Calu3 (cell line): ENCODE data around the gene ZBTB7A. TPM values are rescaled to one million over a fixed set of nuclear protein-coding genes. Genes with fewer than 3 reads are reported as not detected.

Source experiments
- BruUV-seq: library from RNA; stranded (reverse); fragments of 400-500 nt; replicated peaks from 2 replicates; lab custom pipeline; 2021; lab: Mats Ljungman, UMichigan
- CTCF ChIA-PET: fragments of 300-600 bp; sonication (Branson Sonifier 250); formaldehyde crosslinking; loops from one replicate; lab custom pipeline; 2022; ENCODE audit warnings: antibody characterized with exemption; lab: Charles Lee
- DNase-seq: peaks from one replicate; pipeline ENCODE4 v3.0.0; 2022
- H3K27ac Mint-ChIP-seq: one replicate; pipeline ENCODE4 v1.8.0; 2022; ENCODE audit warnings: mixed read lengths; ENCODE audit not compliant: unreplicated experiment
- H3K27me3 Mint-ChIP-seq: one replicate; pipeline ENCODE4 v1.8.0; 2022; ENCODE audit warnings: mixed read lengths; ENCODE audit not compliant: unreplicated experiment
- H3K36me3 Mint-ChIP-seq: one replicate; pipeline ENCODE4 v1.8.0; 2022; ENCODE audit warnings: mild to moderate bottlenecking, moderate library complexity, mixed read lengths; ENCODE audit not compliant: insufficient read depth, unreplicated experiment
- H3K4me1 Mint-ChIP-seq: one replicate; pipeline ENCODE4 v1.8.0; 2022; ENCODE audit warnings: mild to moderate bottlenecking, low read depth, mixed read lengths; ENCODE audit not compliant: unreplicated experiment
- H3K4me3 Mint-ChIP-seq: one replicate; pipeline ENCODE4 v1.8.0; 2022; ENCODE audit warnings: mild to moderate bottlenecking, low read depth, moderate library complexity, mixed read lengths; ENCODE audit not compliant: unreplicated experiment
- H3K9me3 Mint-ChIP-seq: one replicate; pipeline ENCODE4 v1.8.0; 2022; ENCODE audit warnings: low read depth, mixed read lengths; ENCODE audit not compliant: unreplicated experiment
- intact Hi-C: fragments of 100-400 bp; cut with micrococcal nuclease; formaldehyde crosslinking; loops from one replicate; pipeline ENCODE4 v1.10.0; 2022; ENCODE audit not compliant: unreplicated experiment
- total RNA-seq: library from RNA; stranded (reverse); gene quantifications from 2 replicates; pipeline ENCODE4 v1.2.3, GENCODE V29; 2022
- TF ChIP-seq, protein P1 (sequence below): fragments of 200-600 bp; IDR thresholded peaks from one replicate; pipeline ENCODE4 v1.8.0; 2022; ENCODE audit warnings: antibody characterized with exemption; ENCODE audit not compliant: unreplicated experiment

The ZBTB7A gene
- total RNA-seq, 1 experiment from 2014 or later: 38.0 TPM

- H3K4me1 Mint-ChIP-seq: no peaks in the 10 kb centered on the region
- no peaks in the 10 kb centered on the region for H3K9me3 Mint-ChIP-seq
- DNase-seq: no peak
- H3K36me3 Mint-ChIP-seq: peaks cover 36% of the 10 kb centered on the region
- no peak overlapping the region for H3K4me3 Mint-ChIP-seq
- H3K27me3 Mint-ChIP-seq: no peaks in the 10 kb centered on the region
- CTCF ChIA-PET: no interaction called here
- no peak overlapping the region for H3K27ac Mint-ChIP-seq
- TF ChIP-seq, protein P1, sequence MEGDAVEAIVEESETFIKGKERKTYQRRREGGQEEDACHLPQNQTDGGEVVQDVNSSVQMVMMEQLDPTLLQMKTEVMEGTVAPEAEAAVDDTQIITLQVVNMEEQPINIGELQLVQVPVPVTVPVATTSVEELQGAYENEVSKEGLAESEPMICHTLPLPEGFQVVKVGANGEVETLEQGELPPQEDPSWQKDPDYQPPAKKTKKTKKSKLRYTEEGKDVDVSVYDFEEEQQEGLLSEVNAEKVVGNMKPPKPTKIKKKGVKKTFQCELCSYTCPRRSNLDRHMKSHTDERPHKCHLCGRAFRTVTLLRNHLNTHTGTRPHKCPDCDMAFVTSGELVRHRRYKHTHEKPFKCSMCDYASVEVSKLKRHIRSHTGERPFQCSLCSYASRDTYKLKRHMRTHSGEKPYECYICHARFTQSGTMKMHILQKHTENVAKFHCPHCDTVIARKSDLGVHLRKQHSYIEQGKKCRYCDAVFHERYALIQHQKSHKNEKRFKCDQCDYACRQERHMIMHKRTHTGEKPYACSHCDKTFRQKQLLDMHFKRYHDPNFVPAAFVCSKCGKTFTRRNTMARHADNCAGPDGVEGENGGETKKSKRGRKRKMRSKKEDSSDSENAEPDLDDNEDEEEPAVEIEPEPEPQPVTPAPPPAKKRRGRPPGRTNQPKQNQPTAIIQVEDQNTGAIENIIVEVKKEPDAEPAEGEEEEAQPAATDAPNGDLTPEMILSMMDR: no peak
- intact Hi-C loops: no loop called here
- BruUV-seq: no TSS peak
Observed at GRCh38 chr19:4113398-4114088, 46.8 kb upstream of the ZBTB7A start.

DNA sequence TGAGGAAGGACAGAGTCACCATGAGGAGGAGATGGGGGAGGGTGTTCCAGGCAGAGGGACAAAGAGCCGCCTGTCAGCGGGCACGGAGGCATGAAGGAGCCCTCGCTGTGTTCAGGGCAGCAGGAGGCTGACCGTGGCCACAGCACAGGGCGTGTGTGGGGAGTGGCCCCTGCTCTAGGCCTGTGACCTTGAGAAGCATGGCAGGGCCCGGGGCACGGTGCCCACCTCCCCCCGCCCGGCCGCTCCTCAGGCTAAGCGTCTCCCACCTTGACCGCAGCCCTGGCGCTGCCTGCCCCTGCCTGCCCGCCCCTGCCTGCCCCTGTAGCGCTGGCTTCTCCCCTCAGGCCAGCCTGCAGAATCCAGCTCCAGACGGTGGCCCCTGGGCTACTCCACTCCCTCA lies 45.7 kb upstream of the ZBTB7A start:
- Mint-ChIP-seq H3K27ac (no peak overlapping the region), H3K4me1 (no peaks in the 10 kb centered on the region), H3K36me3 (peaks cover 39% of the 10 kb centered on the region), H3K27me3 (no peaks in the 10 kb centered on the region), H3K4me3 (no peak overlapping the region), H3K9me3 (no peaks in the 10 kb centered on the region)
- CTCF ChIA-PET: no interaction called here
- intact Hi-C loops: no loop called here
- DNase-seq: no peak
- TF ChIP-seq, protein P1: no peak
- no TSS peak for BruUV-seq

DNA sequence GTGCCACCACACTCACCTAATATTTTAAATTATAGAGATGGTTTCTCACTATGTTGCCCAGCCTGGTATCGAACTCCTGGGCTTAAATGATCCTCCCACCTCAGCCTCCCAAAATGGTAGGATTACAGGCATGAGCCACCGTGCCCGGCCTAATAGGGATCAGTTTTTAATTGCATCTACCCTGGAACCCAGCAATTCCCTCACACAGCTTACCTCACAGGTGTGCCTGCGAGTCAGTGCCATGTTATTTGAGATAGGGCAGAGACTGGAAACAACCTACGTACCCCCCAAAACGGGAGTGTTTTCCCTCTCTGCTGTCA lies 42.9 kb upstream of the ZBTB7A start:
- intact Hi-C loops: no loop called here
- H3K36me3 Mint-ChIP-seq: peaks cover 32% of the 10 kb centered on the region
- H3K9me3 Mint-ChIP-seq: no peaks in the 10 kb centered on the region
- H3K27me3 Mint-ChIP-seq: no peaks in the 10 kb centered on the region
- no TSS peak for BruUV-seq
- no peaks in the 10 kb centered on the region for H3K4me1 Mint-ChIP-seq
- no peak for DNase-seq
- no peak overlapping the region for H3K27ac Mint-ChIP-seq
- no peak overlapping the region for H3K4me3 Mint-ChIP-seq
- CTCF ChIA-PET: no interaction called here
- TF ChIP-seq, protein P1: no peak

DNA sequence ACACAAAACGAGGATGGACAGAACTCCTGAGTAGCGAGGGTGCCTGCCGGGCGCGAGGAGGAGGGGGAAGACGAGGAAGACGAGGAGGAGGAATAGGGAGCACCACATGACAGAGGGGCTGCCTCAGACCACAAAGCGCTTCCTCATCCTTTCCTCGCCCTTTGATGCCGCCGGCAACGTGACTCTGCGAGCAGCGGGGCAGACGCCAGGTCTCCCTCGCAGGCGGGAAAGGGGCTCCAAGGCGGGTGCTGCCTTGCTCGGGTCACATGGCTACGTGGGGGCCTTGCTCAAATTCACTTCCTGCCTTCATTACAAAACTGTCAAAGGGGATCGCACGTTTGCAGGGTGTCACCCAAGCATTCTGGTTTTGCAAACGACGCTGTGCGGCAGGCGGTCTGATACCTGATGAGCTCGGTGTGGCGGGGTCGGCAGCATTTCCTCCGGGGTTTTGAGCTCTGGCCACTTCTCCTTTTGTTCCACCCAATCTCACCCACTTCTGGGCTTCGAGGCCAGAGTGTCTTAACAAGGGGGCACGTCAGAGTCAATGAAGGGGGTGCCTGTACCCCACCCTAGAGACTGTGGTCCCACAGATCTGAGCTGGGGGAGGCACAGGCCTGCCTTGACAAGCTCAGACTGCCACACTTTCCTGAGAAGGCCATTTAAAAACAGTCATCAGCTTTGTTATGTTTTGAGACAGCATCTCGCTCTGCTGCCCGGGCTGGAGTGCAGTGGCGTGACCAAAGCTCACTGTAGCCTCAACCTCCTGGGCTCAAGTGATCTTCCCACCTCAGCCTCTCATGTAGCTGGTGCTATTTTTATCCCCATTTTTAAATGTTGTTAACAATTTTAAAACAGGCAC lies 42.3 kb upstream of the ZBTB7A start:
- no peak for DNase-seq
- CTCF ChIA-PET: no interaction called here
- H3K27me3 Mint-ChIP-seq: no peaks in the 10 kb centered on the region
- H3K36me3 Mint-ChIP-seq: peaks cover 32% of the 10 kb centered on the region
- no peak overlapping the region for H3K27ac Mint-ChIP-seq
- intact Hi-C loops: no loop called here
- no peak overlapping the region for H3K4me3 Mint-ChIP-seq
- BruUV-seq: TSS peak; percentile 7
- TF ChIP-seq, protein P1: no peak
- H3K9me3 Mint-ChIP-seq: no peaks in the 10 kb centered on the region
- H3K4me1 Mint-ChIP-seq: no peaks in the 10 kb centered on the region
